ENCODE results near the gene ACTL9. TPM values are rescaled to one million over a fixed set of nuclear protein-coding genes. Genes with fewer than 3 reads are reported as not detected.
"Not testable (repeated sequence)": the region's sequence is repeated elsewhere in the genome, so short reads cannot be mapped to it uniquely, and the experiment has no call there.

The ACTL9 gene
- polyA plus RNA-seq, 1 of the 3 experiments (the other 2 are of a cell fraction), result not detected

DNA sequence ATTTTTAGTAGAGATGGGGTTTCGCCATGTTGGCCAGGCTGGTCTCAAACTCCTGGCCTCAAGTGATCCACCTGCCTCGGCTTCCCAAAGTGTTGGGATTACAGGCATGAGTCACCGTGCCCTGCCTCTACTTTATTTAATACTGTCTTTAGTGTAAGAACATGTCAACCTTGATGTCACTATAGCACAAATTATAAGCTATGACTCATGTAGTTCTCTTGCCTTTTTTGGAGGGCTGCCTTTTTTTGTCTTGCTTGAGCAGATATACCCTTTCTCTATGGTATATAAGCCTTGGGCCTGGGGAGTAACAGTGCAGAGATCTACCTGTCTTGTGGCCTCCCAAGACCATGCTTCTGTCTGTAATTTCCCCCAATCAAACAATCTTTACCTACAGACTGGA is 6.7 kb upstream of the ACTL9 start:
- H3K9ac ChIP-seq; POLR2A ChIA-PET; H3K4me3 ChIP-seq (ENCODE audit: low read depth in 2 of 2, low read length in 1 of 2); H3K4me1 ChIP-seq (ENCODE audit: control insufficient read depth in 1 of 2, insufficient read depth in 2 of 2, low read depth in 1 of 2, low read length in 1 of 2); H4K20me1 ChIP-seq (ENCODE audit: insufficient read depth); H3F3A ChIP-seq (replicated peaks; ENCODE audit: insufficient read depth); H2AFZ ChIP-seq (ENCODE audit: low read depth); H3K9me3 ChIP-seq; DNase-seq; H3K79me2 ChIP-seq (ENCODE audit: insufficient read depth); H3K4me2 ChIP-seq; H3K27ac ChIP-seq (ENCODE audit: low read depth in 2 of 2, low read length in 1 of 2); H3K9me2 ChIP-seq; H3K36me3 ChIP-seq (replicated peaks in 1 of 2; ENCODE audit: control insufficient read depth in 1 of 2, insufficient read depth in 2 of 2, low read length in 1 of 2): not testable (repeated sequence)
- WGBS (ENCODE audit: low lambda C conversion rate), result 16% methylated on average over 2 of the region's 3 CpGs
- CTCF ChIA-PET, result interaction anchor here (0.6 kb wide), 1 partner anchor 1122 kb away, joined by 3 read pairs; no protein-coding TSS in a partner anchor
- peaks cover 16% of the 10 kb centered on the region; the same call in 1 of the 2 replicates for H3K27me3 ChIP-seq (ENCODE audit: insufficient read depth)

DNA sequence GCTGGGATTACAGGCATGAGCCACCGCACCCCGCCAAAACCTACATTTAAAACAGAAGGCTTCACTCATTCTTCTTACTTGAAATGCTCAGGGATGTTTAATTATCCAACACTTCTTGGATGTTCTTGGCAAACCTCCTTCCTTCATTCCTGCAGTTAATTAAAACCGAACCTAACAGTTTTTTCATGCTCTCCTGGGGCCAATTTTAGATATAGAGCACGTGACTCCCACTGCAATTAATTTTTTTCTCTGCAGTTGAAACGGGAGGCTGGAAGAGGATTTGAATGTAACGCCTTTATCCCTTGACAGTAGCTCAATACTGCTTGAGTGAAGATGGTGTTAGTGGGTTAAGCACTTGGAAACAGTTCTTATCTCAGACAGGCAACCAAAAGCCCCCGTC is 4.6 kb upstream of the ACTL9 start:
- no peak overlapping the region for H3K4me3 ChIP-seq (ENCODE audit: low read depth in 2 of 2, low read length in 1 of 2)
- CTCF ChIA-PET, result no interaction called here
- no peaks in the 10 kb centered on the region for H3K9me3 ChIP-seq
- no peak overlapping the region for H2AFZ ChIP-seq (ENCODE audit: low read depth)
- no peak for TF ChIP-seq MEF2A (IDR thresholded peaks at IDR 0.05; ENCODE audit: borderline replicate concordance, low read depth)
- TF ChIP-seq, protein P1, sequence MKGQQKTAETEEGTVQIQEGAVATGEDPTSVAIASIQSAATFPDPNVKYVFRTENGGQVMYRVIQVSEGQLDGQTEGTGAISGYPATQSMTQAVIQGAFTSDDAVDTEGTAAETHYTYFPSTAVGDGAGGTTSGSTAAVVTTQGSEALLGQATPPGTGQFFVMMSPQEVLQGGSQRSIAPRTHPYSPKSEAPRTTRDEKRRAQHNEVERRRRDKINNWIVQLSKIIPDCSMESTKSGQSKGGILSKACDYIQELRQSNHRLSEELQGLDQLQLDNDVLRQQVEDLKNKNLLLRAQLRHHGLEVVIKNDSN (IDR thresholded peaks at IDR 0.05; ENCODE audit: borderline replicate concordance, low read depth), result no peak
- no peak for TF ChIP-seq RCOR1 (IDR thresholded peaks at IDR 0.05; ENCODE audit: low read length)
- no peak for TF ChIP-seq RAD21 (IDR thresholded peaks at IDR 0.05; ENCODE audit: low read length)
- TF ChIP-seq RFX5 (IDR thresholded peaks at IDR 0.05; ENCODE audit: low read length), result no peak
- TF ChIP-seq TAF1 (IDR thresholded peaks at IDR 0.05; ENCODE audit: borderline replicate concordance, low read depth, low read length), result no peak
- no peak for TF ChIP-seq JUND (IDR thresholded peaks at IDR 0.05)
- TF ChIP-seq TCF12 (IDR thresholded peaks at IDR 0.05), result no peak
- TF ChIP-seq, protein P2, sequence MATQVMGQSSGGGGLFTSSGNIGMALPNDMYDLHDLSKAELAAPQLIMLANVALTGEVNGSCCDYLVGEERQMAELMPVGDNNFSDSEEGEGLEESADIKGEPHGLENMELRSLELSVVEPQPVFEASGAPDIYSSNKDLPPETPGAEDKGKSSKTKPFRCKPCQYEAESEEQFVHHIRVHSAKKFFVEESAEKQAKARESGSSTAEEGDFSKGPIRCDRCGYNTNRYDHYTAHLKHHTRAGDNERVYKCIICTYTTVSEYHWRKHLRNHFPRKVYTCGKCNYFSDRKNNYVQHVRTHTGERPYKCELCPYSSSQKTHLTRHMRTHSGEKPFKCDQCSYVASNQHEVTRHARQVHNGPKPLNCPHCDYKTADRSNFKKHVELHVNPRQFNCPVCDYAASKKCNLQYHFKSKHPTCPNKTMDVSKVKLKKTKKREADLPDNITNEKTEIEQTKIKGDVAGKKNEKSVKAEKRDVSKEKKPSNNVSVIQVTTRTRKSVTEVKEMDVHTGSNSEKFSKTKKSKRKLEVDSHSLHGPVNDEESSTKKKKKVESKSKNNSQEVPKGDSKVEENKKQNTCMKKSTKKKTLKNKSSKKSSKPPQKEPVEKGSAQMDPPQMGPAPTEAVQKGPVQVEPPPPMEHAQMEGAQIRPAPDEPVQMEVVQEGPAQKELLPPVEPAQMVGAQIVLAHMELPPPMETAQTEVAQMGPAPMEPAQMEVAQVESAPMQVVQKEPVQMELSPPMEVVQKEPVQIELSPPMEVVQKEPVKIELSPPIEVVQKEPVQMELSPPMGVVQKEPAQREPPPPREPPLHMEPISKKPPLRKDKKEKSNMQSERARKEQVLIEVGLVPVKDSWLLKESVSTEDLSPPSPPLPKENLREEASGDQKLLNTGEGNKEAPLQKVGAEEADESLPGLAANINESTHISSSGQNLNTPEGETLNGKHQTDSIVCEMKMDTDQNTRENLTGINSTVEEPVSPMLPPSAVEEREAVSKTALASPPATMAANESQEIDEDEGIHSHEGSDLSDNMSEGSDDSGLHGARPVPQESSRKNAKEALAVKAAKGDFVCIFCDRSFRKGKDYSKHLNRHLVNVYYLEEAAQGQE (IDR thresholded peaks at IDR 0.05; ENCODE audit: low read depth, low read length), result no peak
- no peak for TF ChIP-seq FOXM1 (IDR thresholded peaks at IDR 0.05; ENCODE audit: low read depth)
- TF ChIP-seq GABPA (IDR thresholded peaks at IDR 0.05; ENCODE audit: low read depth), result no peak
- TF ChIP-seq YY1 (IDR thresholded peaks at IDR 0.05; ENCODE audit: low read depth), result no peak
- TF ChIP-seq, protein P3, sequence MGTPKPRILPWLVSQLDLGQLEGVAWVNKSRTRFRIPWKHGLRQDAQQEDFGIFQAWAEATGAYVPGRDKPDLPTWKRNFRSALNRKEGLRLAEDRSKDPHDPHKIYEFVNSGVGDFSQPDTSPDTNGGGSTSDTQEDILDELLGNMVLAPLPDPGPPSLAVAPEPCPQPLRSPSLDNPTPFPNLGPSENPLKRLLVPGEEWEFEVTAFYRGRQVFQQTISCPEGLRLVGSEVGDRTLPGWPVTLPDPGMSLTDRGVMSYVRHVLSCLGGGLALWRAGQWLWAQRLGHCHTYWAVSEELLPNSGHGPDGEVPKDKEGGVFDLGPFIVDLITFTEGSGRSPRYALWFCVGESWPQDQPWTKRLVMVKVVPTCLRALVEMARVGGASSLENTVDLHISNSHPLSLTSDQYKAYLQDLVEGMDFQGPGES (IDR thresholded peaks at IDR 0.05; ENCODE audit: low read depth, low read length), result no peak
- no peak for TF ChIP-seq NFIC (IDR thresholded peaks at IDR 0.05; ENCODE audit: borderline replicate concordance)
- no peak for TF ChIP-seq FOXJ3 (CRISPR knock-in tag; IDR thresholded peaks at IDR 0.05)
- 3% methylated on average over 7 of the region's 7 CpGs for WGBS (ENCODE audit: low lambda C conversion rate)
- H3K27me3 ChIP-seq (ENCODE audit: insufficient read depth), result peaks cover 25% of the 10 kb centered on the region; the same call in 1 of the 2 replicates
- no peaks in the 10 kb centered on the region for H3K9me2 ChIP-seq
- no peak overlapping the region for H3K27ac ChIP-seq (ENCODE audit: low read depth in 2 of 2, low read length in 1 of 2)
- no peak overlapping the region for H3K4me2 ChIP-seq
- H3K79me2 ChIP-seq (ENCODE audit: insufficient read depth), result no peaks in the 10 kb centered on the region
- H3K4me1 ChIP-seq (ENCODE audit: control insufficient read depth in 1 of 2, insufficient read depth in 2 of 2, low read depth in 1 of 2, low read length in 1 of 2), result no peaks in the 10 kb centered on the region
- no peaks in the 10 kb centered on the region for H3F3A ChIP-seq (replicated peaks; ENCODE audit: insufficient read depth)
- POLR2A ChIA-PET, result no interaction called here
- no peaks in the 10 kb centered on the region for H3K36me3 ChIP-seq (replicated peaks in 1 of 2; ENCODE audit: control insufficient read depth in 1 of 2, insufficient read depth in 2 of 2, low read length in 1 of 2)
- no peak overlapping the region for H3K9ac ChIP-seq
- H4K20me1 ChIP-seq (ENCODE audit: insufficient read depth), result no peaks in the 10 kb centered on the region
- no peak for DNase-seq

All from SK-N-SH (cell line).